Glutamatergic neuron (in vitro differentiated cells): ENCODE data around the gene NCAPD3. TPM values are rescaled to one million over a fixed set of nuclear protein-coding genes. Genes with fewer than 3 reads are reported as not detected.

ENCODE experiments used
- DNase-seq: peaks from one replicate; pipeline ENCODE4 v3.0.0; 2022
- H3K27ac Mint-ChIP-seq: one replicate; pipeline ENCODE4 v1.8.0; 2020; ENCODE audit warnings: mild to moderate bottlenecking, mixed read lengths, inconsistent platforms; ENCODE audit not compliant: unreplicated experiment
- H3K27me3 Mint-ChIP-seq: one replicate; pipeline ENCODE4 v1.8.0; 2020; ENCODE audit warnings: mild to moderate bottlenecking, moderate library complexity, mixed read lengths, inconsistent platforms; ENCODE audit not compliant: unreplicated experiment
- H3K36me3 Mint-ChIP-seq: one replicate; pipeline ENCODE4 v1.8.0; 2020; ENCODE audit warnings: mild to moderate bottlenecking, mixed read lengths, inconsistent platforms; ENCODE audit not compliant: unreplicated experiment
- H3K4me1 Mint-ChIP-seq: one replicate; pipeline ENCODE4 v1.8.0; 2020; ENCODE audit warnings: mild to moderate bottlenecking, low read depth, mixed read lengths, inconsistent platforms; ENCODE audit not compliant: unreplicated experiment
- H3K4me3 Mint-ChIP-seq: one replicate; pipeline ENCODE4 v1.8.0; 2020; ENCODE audit warnings: mild to moderate bottlenecking, mixed read lengths, inconsistent platforms; ENCODE audit not compliant: unreplicated experiment
- H3K9me3 Mint-ChIP-seq: one replicate; pipeline ENCODE4 v1.8.0; 2020; ENCODE audit warnings: mild to moderate bottlenecking, moderate library complexity, mixed read lengths, inconsistent platforms; ENCODE audit not compliant: unreplicated experiment
- total RNA-seq: library from RNA; stranded (reverse); fragmentation: NEBNext Ultra II Directional; extraction: Animal tissue kit (Norgen Biotek cat#: 25700); gene quantifications from one replicate; pipeline ENCODE4 v1.2.1, GENCODE V29; 2021; ENCODE audit not compliant: unreplicated experiment
- TF ChIP-seq, protein P1 (sequence below): fragments of 200-600 bp; sonication (generic); IDR thresholded peaks from one replicate; pipeline ENCODE4 v1.5.0; 2021; ENCODE audit not compliant: partially characterized antibody, unreplicated experiment

The NCAPD3 gene
- total RNA-seq, 1 donor from 2014 or later, result 20.3 TPM

DNA sequence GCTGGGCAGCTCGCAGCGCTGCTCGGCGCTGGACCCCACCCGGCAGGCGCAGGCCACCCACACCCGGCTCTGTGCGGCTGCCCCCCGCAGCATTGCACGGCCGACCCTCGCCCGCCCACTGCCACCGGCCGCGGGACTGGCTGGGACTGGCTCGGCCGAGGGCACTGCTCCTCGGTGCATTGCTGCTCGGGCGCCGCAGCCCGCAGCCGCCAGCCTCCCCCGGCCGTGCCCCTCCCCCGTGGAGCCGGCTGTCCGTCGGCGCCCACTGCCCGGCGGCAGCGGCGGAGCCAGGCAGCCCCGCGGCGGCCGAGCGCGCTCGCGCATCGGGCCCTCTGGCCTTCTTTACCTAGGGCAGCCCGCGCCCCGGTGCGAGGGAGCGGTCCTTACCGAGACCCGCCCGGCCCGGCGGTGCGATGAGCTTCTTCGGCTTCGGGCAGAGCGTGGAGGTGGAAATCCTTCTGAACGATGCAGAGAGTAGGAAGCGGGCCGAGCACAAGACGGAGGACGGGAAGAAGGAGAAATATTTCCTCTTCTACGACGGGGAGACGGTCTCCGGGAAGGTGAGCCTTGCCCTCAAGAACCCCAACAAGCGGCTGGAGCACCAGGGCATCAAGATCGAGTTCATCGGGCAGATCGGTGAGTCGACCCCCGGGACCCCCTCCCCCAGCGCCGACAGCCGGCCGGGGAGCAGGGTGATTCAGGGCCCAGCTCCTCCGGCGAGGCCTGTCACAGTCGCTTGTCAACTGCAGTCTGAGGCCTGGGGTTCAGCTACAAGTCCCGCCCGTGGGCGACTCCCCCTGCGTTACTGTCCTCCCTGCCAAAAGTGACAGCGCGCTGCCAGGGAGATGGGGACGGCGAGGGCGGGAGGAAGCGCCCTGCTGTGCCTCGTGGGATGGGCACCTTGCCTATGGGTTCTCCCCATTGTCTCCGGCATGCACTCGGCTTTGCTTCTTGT is 1.2 kb upstream of the NCAPD3 start:
- Mint-ChIP-seq H3K4me1 (peaks cover 31% of the 10 kb centered on the region), H3K27ac (peak overlapping the region; percentile 89), H3K27me3 (peaks cover 15% of the 10 kb centered on the region)

DNA sequence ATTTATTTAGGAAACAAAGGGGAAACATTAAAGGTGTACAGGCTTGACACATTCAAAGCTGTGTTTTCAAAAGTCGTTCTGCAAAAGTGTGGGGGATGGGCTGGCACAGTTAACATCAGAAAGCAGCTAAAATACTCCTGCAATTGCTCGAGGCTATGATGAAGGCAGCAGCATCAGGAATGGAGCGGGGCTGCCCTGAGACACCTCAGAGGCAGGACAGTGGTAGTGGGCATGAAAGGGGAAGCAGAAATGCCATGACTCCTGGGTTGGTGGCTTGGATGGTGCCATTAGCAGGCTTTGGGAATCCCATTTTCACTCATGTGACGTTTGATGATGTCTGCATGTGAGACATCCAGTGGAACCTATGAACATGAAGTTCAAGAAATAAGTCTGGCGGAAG is 646 bp downstream of the NCAPD3 start:
- Mint-ChIP-seq H3K4me1 (peaks cover 23% of the 10 kb centered on the region), H3K9me3 (peaks cover 14% of the 10 kb centered on the region), H3K27ac (peak overlapping the region; percentile 69), H3K4me3 (peak overlapping the region; percentile 96), H3K36me3 (peaks cover 5% of the 10 kb centered on the region), H3K27me3 (peaks cover 13% of the 10 kb centered on the region)
- DNase-seq, result no peak
- TF ChIP-seq, protein P1, sequence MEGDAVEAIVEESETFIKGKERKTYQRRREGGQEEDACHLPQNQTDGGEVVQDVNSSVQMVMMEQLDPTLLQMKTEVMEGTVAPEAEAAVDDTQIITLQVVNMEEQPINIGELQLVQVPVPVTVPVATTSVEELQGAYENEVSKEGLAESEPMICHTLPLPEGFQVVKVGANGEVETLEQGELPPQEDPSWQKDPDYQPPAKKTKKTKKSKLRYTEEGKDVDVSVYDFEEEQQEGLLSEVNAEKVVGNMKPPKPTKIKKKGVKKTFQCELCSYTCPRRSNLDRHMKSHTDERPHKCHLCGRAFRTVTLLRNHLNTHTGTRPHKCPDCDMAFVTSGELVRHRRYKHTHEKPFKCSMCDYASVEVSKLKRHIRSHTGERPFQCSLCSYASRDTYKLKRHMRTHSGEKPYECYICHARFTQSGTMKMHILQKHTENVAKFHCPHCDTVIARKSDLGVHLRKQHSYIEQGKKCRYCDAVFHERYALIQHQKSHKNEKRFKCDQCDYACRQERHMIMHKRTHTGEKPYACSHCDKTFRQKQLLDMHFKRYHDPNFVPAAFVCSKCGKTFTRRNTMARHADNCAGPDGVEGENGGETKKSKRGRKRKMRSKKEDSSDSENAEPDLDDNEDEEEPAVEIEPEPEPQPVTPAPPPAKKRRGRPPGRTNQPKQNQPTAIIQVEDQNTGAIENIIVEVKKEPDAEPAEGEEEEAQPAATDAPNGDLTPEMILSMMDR, result no peak

More for the DNA sequence above, 1.2 kb upstream of the NCAPD3 start:
- Mint-ChIP-seq H3K9me3 (peaks cover 14% of the 10 kb centered on the region), H3K36me3 (peaks cover 5% of the 10 kb centered on the region), H3K4me3 (peak overlapping the region; percentile 97)
- TF ChIP-seq, protein P1, result no peak
- DNase-seq, result peak; percentile 56

DNA sequence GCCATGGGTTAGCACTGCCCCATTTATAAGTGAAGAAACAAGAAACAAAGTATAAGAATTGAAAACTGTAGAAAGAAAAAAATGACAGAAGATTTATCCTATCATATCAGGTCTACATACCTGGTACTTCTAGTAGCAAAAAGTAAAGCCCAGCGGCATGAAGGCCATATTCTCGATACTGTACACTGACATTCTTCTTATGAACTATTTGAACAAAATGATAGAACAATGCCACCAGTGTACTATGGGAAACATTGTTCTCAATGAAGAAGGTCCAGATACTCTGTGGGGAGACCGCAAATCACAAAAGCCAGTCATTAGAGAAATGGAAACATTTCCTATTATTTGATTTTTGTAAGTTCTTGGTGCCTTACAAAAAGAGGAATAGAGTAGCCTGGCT is 7.0 kb downstream of the NCAPD3 start:
- Mint-ChIP-seq H3K36me3 (no peaks in the 10 kb centered on the region), H3K27ac (no peak overlapping the region), H3K4me1 (no peaks in the 10 kb centered on the region), H3K9me3 (no peaks in the 10 kb centered on the region), H3K27me3 (no peaks in the 10 kb centered on the region), H3K4me3 (no peak overlapping the region)
- TF ChIP-seq, protein P1, result no peak
- no peak for DNase-seq

DNA sequence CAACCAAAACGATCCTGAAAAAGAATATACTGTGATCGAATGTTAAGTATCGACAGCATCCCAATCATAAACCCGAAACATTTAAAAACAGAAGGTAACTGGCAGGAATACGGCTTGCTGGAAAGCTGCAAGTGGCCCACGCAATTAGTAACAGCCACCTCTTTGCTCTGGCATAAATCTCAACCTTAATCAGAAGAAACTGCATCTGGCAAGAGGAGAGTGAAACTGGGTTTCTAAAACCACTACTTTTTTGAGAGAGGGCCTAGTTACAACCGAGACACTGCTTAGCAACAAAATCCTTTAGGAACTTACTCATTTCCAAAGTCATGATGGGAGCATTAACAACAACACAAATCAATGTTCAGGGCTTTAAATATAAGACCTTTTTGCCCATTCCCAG is 7.9 kb downstream of the NCAPD3 start:
- no peaks in the 10 kb centered on the region for H3K27me3 Mint-ChIP-seq
- H3K4me3 Mint-ChIP-seq, result no peak overlapping the region

More for the DNA sequence above, 7.9 kb downstream of the NCAPD3 start:
- H3K4me1 Mint-ChIP-seq, result no peaks in the 10 kb centered on the region
- no peak for DNase-seq
- TF ChIP-seq, protein P1, result no peak
- no peaks in the 10 kb centered on the region for H3K36me3 Mint-ChIP-seq
- H3K27ac Mint-ChIP-seq, result no peak overlapping the region
- no peaks in the 10 kb centered on the region for H3K9me3 Mint-ChIP-seq
